Measurements from ENCODE around the gene MTM1. TPM values are rescaled to one million over a fixed set of nuclear protein-coding genes. Genes with fewer than 3 reads are reported as not detected.

The MTM1 gene
- 6.9 and 12.2 TPM in 2 replicates for total RNA-seq

DNA sequence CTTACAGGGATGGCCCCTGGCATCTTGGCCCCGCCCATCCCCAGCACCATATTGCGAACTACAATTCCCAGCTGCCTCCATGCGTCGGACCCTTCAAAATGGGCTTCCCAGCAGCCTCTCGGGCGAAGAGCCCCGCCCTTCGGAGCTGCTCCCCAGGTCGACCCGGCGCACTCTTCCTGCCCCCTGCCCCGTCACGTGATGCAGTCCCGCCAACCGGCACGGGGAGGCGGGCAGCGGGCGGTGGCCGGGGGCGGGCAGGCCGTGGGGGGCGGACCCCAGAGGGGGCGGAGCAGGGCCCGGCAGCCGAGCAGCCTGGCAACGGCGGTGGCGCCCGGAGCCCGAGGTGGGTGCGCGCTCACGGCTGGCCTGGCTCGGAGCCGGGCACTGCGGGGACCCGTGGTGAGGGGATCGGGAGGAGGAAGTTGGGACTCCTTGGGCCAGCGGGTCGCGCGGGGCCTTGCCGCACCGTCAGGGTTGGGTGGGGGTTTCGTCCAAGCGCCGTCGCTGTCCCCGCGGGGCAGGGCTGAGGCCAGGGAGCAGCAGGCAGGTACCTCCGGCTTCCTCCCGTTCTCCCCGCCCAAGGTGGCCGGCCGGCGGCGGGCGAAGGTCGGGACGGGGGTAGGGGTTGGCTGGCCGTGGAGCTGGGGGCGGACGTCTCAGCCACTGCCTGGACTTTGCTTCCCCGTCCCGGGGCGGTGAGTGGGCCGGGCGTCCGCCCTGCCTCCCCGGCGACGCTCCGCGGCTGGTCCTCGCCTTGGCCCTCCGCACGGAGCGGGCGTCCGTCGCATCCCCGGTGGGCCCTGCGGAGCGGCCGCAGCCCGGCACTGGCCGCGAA, at the start of gene MTM1:
MTM1 (plus strand) TSS at position 302 of the 835 bp plus-strand sequence. CDS start 23,994 bp downstream, outside the sequence.

DNA sequence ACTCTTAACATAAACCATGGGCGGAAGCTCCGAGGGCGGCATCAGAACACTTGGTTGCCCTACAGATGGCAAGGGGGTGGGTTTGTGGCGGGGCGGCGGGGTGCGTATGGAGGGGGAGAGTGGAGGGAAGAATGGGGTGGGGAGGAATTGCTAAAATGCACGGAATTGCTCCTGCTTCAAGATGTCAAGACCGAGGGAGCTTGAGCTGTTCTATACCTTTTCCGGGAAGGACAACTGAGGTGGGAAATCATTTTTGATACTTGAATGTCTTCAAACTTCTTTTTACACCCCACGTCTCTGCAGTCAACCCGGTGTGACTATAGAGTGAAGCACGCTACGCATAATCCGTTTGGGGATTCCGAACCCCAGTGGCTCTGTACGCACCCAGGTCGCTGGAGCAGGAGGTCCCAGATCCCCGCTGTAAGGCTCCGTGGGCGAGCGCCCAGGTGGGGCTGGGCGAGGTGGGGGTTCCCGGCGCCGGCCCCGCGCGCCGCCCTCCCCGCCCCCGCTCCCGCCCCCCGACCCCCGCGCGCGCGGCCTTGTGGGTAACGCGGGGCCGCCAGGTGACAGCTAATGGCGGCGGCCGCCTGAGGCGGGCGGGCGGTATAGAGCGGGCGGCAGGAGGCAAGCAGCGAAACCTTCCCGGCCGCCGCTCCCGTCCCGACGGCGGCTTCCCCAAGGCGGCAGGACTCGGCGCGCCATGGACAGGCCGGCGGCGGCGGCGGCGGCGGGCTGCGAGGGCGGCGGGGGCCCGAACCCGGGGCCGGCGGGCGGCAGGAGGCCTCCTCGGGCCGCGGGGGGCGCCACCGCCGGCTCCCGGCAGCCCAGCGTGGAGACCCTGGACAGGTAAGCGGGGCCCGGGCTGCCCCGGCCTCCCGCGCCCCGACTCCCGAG, 124.7 kb downstream of the MTM1 start, which contains the start of gene MTMR1:
MTMR1 (plus strand) TSS at position 566 of the 894 bp plus-strand sequence; CDS start at position 701, 135 bp downstream.

Other genes with a start within 250 kb of the MTM1 start
- 1.3 TPM in 2 replicates for gene MAMLD1, start 205.3 kb upstream of the MTM1 start, total RNA-seq
- 23.1 and 29.1 TPM in 2 replicates for gene MTMR1, start 124.8 kb downstream of the MTM1 start, total RNA-seq

Data from smooth muscle cell of trachea (primary cell).